GM19099 (cell line): Measurements from ENCODE around the gene DNMT3A.

ENCODE experiments used
- POLR2A ChIP-seq: IDR thresholded peaks from 3 replicates; pipeline ENCODE4 v1.6.1; 2011; ENCODE audit warnings: low read depth; ENCODE audit not compliant: insufficient read length; ENCODE audit errors: extremely low read depth

The DNMT3A gene

GRCh38 chr2:25280051-25280687 lies 61.6 kb downstream of the DNMT3A start:
- TF ChIP-seq POLR2A: no peak

- peak; percentile 53 for TF ChIP-seq POLR2A
Observed at GRCh38 chr2:25279091-25279651, 62.6 kb downstream of the DNMT3A start.

GRCh38 chr2:25276569-25277465 lies 64.9 kb downstream of the DNMT3A start:
- peak; percentile 44 for TF ChIP-seq POLR2A

GRCh38 chr2:25275575-25275965 lies 66.2 kb downstream of the DNMT3A start:
- no peak for TF ChIP-seq POLR2A

GRCh38 chr2:25274868-25275574 lies 66.7 kb downstream of the DNMT3A start:
- no peak for TF ChIP-seq POLR2A

GRCh38 chr2:25273985-25274535 lies 67.7 kb downstream of the DNMT3A start:
- TF ChIP-seq POLR2A: no peak

GRCh38 chr2:25270061-25270460 lies 71.7 kb downstream of the DNMT3A start:
- no peak for TF ChIP-seq POLR2A

- no peak for TF ChIP-seq POLR2A
Observed at GRCh38 chr2:25269233-25269632, 72.5 kb downstream of the DNMT3A start.

- no peak for TF ChIP-seq POLR2A
Observed at GRCh38 chr2:25268139-25268538, 73.6 kb downstream of the DNMT3A start.

- no peak for TF ChIP-seq POLR2A
Observed at GRCh38 chr2:25266399-25266798, 75.3 kb downstream of the DNMT3A start.

GRCh38 chr2:25265802-25266201 lies 75.9 kb downstream of the DNMT3A start:
- no peak for TF ChIP-seq POLR2A

GRCh38 chr2:25265001-25265400 lies 76.7 kb downstream of the DNMT3A start:
- no peak for TF ChIP-seq POLR2A

GRCh38 chr2:25262288-25262687 lies 79.4 kb downstream of the DNMT3A start:
- TF ChIP-seq POLR2A: no peak

GRCh38 chr2:25259737-25260124 lies 82.0 kb downstream of the DNMT3A start:
- no peak for TF ChIP-seq POLR2A

GRCh38 chr2:25258847-25259736 lies 82.6 kb downstream of the DNMT3A start:
- TF ChIP-seq POLR2A: no peak
